ENCODE measurements around the gene PUM2. TPM values are rescaled to one million over a fixed set of nuclear protein-coding genes. Genes with fewer than 3 reads are reported as not detected.

PUM2 gene
- total and polyA plus RNA-seq, 2 of the 13 experiments (the other 11 are each of a cell fraction or from before 2014, with no cell fraction given) = 69.6 to 69.8 TPM

DNA sequence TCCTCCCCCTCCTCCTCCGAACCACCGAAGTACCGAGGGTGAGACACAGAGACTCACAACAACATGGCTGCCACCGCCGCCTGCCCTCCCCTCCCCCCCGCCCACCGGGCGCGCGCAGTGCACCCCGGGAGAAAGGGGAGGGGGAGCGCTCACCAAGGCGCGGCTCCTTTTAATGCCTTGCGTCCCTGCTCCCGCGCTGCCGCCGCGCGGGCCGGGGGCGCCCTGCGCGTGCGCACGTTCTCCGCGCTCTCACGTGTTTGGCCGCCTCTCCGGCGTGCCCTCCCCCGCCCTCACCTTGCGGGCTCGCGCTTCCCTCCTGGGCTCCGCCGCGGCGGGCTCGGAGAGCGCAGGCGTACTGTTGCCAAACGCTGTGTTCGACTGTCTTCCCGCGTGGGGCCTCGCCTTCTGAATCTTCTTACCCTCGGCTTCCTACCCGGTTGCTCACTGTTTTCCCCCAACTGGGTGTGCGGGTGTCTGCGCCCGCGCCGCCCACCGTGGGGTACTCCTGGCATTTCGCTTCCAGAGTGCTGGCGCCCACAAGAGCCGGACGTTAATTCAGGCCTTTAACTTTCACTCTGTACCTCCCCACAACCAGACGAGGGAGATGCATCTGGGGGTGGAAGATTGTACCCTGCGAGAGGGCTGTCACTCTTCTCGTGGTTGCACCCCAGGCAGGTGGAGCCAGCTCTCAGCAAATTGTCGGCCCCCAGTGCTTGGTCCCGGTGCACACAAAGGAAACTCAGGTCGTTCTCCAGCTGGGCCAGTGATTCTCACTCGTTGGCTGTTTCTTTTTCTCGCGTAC is at the start of gene PUM2 (continued):
- no peak; the same call in 1 of the 2 replicates for TF ChIP-seq PITX1 (CRISPR knock-in tag; IDR thresholded peaks at IDR 0.05)
- no peak; the same call in none of the 2 replicates for TF ChIP-seq PRMT3 (CRISPR knock-in tag; IDR thresholded peaks at IDR 0.05; ENCODE audit: borderline replicate concordance, low read depth)
- TF ChIP-seq, protein P1, sequence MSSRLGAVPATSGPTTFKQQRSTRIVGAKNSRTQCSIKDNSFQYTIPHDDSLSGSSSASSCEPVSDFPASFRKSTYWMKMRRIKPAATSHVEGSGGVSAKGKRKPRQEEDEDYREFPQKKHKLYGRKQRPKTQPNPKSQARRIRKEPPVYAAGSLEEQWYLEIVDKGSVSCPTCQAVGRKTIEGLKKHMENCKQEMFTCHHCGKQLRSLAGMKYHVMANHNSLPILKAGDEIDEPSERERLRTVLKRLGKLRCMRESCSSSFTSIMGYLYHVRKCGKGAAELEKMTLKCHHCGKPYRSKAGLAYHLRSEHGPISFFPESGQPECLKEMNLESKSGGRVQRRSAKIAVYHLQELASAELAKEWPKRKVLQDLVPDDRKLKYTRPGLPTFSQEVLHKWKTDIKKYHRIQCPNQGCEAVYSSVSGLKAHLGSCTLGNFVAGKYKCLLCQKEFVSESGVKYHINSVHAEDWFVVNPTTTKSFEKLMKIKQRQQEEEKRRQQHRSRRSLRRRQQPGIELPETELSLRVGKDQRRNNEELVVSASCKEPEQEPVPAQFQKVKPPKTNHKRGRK (CRISPR knock-in tag; IDR thresholded peaks at IDR 0.05) = peak; percentile 93; the same call in 1 of the 2 replicates
- TF ChIP-seq, protein P2, sequence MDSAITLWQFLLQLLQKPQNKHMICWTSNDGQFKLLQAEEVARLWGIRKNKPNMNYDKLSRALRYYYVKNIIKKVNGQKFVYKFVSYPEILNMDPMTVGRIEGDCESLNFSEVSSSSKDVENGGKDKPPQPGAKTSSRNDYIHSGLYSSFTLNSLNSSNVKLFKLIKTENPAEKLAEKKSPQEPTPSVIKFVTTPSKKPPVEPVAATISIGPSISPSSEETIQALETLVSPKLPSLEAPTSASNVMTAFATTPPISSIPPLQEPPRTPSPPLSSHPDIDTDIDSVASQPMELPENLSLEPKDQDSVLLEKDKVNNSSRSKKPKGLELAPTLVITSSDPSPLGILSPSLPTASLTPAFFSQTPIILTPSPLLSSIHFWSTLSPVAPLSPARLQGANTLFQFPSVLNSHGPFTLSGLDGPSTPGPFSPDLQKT (CRISPR knock-in tag; IDR thresholded peaks at IDR 0.05; ENCODE audit: borderline replicate concordance) = peak; percentile 81; the same call in 1 of the 2 replicates
- peak; percentile 77 for TF ChIP-seq MAF1 (CRISPR knock-in tag; IDR thresholded peaks at IDR 0.05; ENCODE audit: borderline replicate concordance)
- TF ChIP-seq ZNF350 (CRISPR knock-in tag; IDR thresholded peaks at IDR 0.05; ENCODE audit: borderline replicate concordance, low read depth) = peak; percentile 85; the same call in 1 of the 2 replicates
- TF ChIP-seq ZNF468 (CRISPR knock-in tag; IDR thresholded peaks at IDR 0.05) = peak; percentile 82
- no peak for TF ChIP-seq RBM22 (optimal IDR thresholded peaks at IDR 0.05; ENCODE audit: low read length)
- TF ChIP-seq ERF (CRISPR knock-in tag; IDR thresholded peaks at IDR 0.05) = peak; percentile 95
- no peak for TF ChIP-seq ZNF207 (IDR thresholded peaks at IDR 0.05; ENCODE audit: borderline replicate concordance)
- TF ChIP-seq, protein P3, sequence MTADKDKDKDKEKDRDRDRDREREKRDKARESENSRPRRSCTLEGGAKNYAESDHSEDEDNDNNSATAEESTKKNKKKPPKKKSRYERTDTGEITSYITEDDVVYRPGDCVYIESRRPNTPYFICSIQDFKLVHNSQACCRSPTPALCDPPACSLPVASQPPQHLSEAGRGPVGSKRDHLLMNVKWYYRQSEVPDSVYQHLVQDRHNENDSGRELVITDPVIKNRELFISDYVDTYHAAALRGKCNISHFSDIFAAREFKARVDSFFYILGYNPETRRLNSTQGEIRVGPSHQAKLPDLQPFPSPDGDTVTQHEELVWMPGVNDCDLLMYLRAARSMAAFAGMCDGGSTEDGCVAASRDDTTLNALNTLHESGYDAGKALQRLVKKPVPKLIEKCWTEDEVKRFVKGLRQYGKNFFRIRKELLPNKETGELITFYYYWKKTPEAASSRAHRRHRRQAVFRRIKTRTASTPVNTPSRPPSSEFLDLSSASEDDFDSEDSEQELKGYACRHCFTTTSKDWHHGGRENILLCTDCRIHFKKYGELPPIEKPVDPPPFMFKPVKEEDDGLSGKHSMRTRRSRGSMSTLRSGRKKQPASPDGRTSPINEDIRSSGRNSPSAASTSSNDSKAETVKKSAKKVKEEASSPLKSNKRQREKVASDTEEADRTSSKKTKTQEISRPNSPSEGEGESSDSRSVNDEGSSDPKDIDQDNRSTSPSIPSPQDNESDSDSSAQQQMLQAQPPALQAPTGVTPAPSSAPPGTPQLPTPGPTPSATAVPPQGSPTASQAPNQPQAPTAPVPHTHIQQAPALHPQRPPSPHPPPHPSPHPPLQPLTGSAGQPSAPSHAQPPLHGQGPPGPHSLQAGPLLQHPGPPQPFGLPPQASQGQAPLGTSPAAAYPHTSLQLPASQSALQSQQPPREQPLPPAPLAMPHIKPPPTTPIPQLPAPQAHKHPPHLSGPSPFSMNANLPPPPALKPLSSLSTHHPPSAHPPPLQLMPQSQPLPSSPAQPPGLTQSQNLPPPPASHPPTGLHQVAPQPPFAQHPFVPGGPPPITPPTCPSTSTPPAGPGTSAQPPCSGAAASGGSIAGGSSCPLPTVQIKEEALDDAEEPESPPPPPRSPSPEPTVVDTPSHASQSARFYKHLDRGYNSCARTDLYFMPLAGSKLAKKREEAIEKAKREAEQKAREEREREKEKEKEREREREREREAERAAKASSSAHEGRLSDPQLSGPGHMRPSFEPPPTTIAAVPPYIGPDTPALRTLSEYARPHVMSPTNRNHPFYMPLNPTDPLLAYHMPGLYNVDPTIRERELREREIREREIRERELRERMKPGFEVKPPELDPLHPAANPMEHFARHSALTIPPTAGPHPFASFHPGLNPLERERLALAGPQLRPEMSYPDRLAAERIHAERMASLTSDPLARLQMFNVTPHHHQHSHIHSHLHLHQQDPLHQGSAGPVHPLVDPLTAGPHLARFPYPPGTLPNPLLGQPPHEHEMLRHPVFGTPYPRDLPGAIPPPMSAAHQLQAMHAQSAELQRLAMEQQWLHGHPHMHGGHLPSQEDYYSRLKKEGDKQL (CRISPR knock-in tag; IDR thresholded peaks at IDR 0.05; ENCODE audit: low read depth) = peak; percentile 85; the same call in 1 of the 2 replicates
- TF ChIP-seq ZNF772 (CRISPR knock-in tag; IDR thresholded peaks at IDR 0.05) = peak; percentile 97; the same call in 1 of the 2 replicates
- peak; percentile 77; the same call in 1 of the 2 replicates for TF ChIP-seq ZNF260 (CRISPR knock-in tag; IDR thresholded peaks at IDR 0.05; ENCODE audit: borderline replicate concordance, low read depth)
- TF ChIP-seq, protein P4, sequence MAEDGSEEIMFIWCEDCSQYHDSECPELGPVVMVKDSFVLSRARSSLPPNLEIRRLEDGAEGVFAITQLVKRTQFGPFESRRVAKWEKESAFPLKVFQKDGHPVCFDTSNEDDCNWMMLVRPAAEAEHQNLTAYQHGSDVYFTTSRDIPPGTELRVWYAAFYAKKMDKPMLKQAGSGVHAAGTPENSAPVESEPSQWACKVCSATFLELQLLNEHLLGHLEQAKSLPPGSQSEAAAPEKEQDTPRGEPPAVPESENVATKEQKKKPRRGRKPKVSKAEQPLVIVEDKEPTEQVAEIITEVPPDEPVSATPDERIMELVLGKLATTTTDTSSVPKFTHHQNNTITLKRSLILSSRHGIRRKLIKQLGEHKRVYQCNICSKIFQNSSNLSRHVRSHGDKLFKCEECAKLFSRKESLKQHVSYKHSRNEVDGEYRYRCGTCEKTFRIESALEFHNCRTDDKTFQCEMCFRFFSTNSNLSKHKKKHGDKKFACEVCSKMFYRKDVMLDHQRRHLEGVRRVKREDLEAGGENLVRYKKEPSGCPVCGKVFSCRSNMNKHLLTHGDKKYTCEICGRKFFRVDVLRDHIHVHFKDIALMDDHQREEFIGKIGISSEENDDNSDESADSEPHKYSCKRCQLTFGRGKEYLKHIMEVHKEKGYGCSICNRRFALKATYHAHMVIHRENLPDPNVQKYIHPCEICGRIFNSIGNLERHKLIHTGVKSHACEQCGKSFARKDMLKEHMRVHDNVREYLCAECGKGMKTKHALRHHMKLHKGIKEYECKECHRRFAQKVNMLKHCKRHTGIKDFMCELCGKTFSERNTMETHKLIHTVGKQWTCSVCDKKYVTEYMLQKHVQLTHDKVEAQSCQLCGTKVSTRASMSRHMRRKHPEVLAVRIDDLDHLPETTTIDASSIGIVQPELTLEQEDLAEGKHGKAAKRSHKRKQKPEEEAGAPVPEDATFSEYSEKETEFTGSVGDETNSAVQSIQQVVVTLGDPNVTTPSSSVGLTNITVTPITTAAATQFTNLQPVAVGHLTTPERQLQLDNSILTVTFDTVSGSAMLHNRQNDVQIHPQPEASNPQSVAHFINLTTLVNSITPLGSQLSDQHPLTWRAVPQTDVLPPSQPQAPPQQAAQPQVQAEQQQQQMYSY (CRISPR knock-in tag; IDR thresholded peaks at IDR 0.05) = no peak; the same call in 1 of the 2 replicates
- no peak; the same call in 1 of the 2 replicates for TF ChIP-seq ZNF547 (CRISPR knock-in tag; IDR thresholded peaks at IDR 0.05)
- TF ChIP-seq FOXK2 (IDR thresholded peaks at IDR 0.05) = no peak
